Endodermal cell (in vitro differentiated cells): Measurements from ENCODE around the gene RINL. TPM values are rescaled to one million over a fixed set of nuclear protein-coding genes. Genes with fewer than 3 reads are reported as not detected.
A peak's percentile ranks its signal among the peaks of the same experiment; 100 is the strongest.

Experiments used
- DNase-seq: peaks from one replicate; pipeline ENCODE4 v3.0.0-alpha.2; 2017
- H3K27ac ChIP-seq: 2 replicates; pipeline ENCODE4 v1.5.1; 2013; ENCODE audit warnings: mild to moderate bottlenecking, low read depth, low read length, moderate library complexity
- H3K27me3 ChIP-seq: 2 replicates; pipeline ENCODE4 v1.6.1; 2013; ENCODE audit warnings: mild to moderate bottlenecking, low read length, moderate library complexity; ENCODE audit not compliant: insufficient read depth, control insufficient read depth, poor library complexity, severe bottlenecking
- H3K36me3 ChIP-seq: 2 replicates; pipeline ENCODE4 v1.7.0; 2013; ENCODE audit warnings: mild to moderate bottlenecking, low read length, moderate library complexity; ENCODE audit not compliant: control insufficient read depth, insufficient read depth
- H3K4me1 ChIP-seq: one replicate; pipeline ENCODE4 v1.7.0; 2013; ENCODE audit warnings: low read length; ENCODE audit not compliant: control insufficient read depth, insufficient read depth
- H3K4me3 ChIP-seq: 2 replicates; pipeline ENCODE4 v1.5.1; 2013; ENCODE audit warnings: mild to moderate bottlenecking, low read length, moderate library complexity
- H3K9ac ChIP-seq: 2 replicates; pipeline ENCODE4 v1.6.1; 2013; ENCODE audit warnings: mild to moderate bottlenecking, low read length, moderate library complexity; ENCODE audit not compliant: poor library complexity, severe bottlenecking; ENCODE audit errors: extremely low read depth
- H3K9me3 ChIP-seq: 2 replicates; pipeline ENCODE4 v1.6.1; 2013; ENCODE audit warnings: mild to moderate bottlenecking, low read length, moderate library complexity; ENCODE audit not compliant: control insufficient read depth
- H3K27ac Mint-ChIP-seq: 2 replicates; pipeline ENCODE4 v1.8.0; 2020; ENCODE audit warnings: mixed read lengths
- H3K27me3 Mint-ChIP-seq: 2 replicates; pipeline ENCODE4 v1.8.0; 2021; ENCODE audit warnings: mild to moderate bottlenecking, mixed read lengths; ENCODE audit not compliant: insufficient read depth
- H3K36me3 Mint-ChIP-seq: 2 replicates; pipeline ENCODE4 v1.8.0; 2020; ENCODE audit warnings: low read depth, mixed read lengths
- H3K4me1 Mint-ChIP-seq: 2 replicates; pipeline ENCODE4 v1.8.0; 2020; ENCODE audit warnings: mixed read lengths
- H3K4me3 Mint-ChIP-seq: 2 replicates; pipeline ENCODE4 v1.8.0; 2020; ENCODE audit warnings: mild to moderate bottlenecking, moderate library complexity, mixed read lengths
- H3K9me3 Mint-ChIP-seq: 2 replicates; pipeline ENCODE4 v1.8.0; 2020; ENCODE audit warnings: mild to moderate bottlenecking, mixed read lengths
- CTCF ChIP-seq: fragments of 200-600 bp; sonication (generic); conservative IDR thresholded peaks from 2 replicates; pipeline ENCODE4 v1.5.0; 2021; ENCODE audit warnings: antibody characterized with exemption, mild to moderate bottlenecking
- WGBS, 2 experiments: methylation state at CpG; one replicate each; pipeline versions ENCODE4 v1.1.5 to v1.1.7; 2013; ENCODE audit warnings: missing lambda C conversion rate in 2 of 2, mixed read lengths in 1 of 2; ENCODE audit not compliant: insufficient coverage in 1 of 2, insufficient read length in 1 of 2; 5-methylcytosine and 5-hydroxymethylcytosine counted together
- total RNA-seq, 2 donors: library from RNA; stranded (reverse); fragmentation: NEBNext Ultra II Directional in 1 of 2; extraction: Animal tissue kit (Norgen Biotek cat#: 25700) in 1 of 2; gene quantifications; 2 replicates in 1 of 2; 3 replicates in 1 of 2; pipeline ENCODE4 v1.2.1, GENCODE V29; 2021

Gene RINL
- total RNA-seq, 2 donors from 2014 or later: 4.8 to 6.7 TPM

DNA sequence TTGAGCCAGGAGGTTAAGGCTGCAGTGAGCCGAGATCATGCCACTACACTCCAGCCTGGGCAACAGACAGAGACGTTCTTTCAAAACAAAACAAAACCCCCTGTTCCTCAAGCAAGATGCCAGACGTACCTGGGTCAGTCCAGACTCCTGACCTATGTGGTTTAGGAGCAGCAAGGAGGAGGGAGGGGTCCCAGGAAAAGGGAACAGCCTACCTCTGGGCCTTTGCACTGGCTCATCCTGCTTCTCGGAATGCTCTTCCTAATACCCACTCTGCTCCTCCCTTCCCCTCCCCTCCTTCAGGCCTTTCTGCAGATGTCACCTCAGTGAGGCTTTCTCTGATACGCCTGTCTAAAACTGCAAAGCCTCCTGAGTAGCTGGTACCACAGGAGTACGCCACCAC lies 9.5 kb downstream of the RINL start:
- TF ChIP-seq CTCF: no peak
- H3K27me3 ChIP-seq: no peaks in the 10 kb centered on the region
- no peaks in the 10 kb centered on the region for H3K4me1 ChIP-seq
- no peak overlapping the region for H3K27ac ChIP-seq
- no peak for DNase-seq
- Mint-ChIP-seq H3K36me3 (no peaks in the 10 kb centered on the region), H3K27me3 (peaks cover 16% of the 10 kb centered on the region), H3K9me3 (no peaks in the 10 kb centered on the region), H3K4me1 (peaks cover 2% of the 10 kb centered on the region), H3K27ac (no peak overlapping the region), H3K4me3 (peak overlapping the region; percentile 64)
- no peaks in the 10 kb centered on the region for H3K9me3 ChIP-seq
- no peak overlapping the region for H3K4me3 ChIP-seq
- no peak overlapping the region for H3K9ac ChIP-seq
- no peaks in the 10 kb centered on the region for H3K36me3 ChIP-seq
- 94 to 95% methylated on average over 2 to 6 of the region's 6 CpGs for WGBS, 2 experiments

- 92 to 96% methylated on average over 5 to 8 of the region's 10 CpGs for WGBS, 2 experiments
- H3K9me3 ChIP-seq: no peaks in the 10 kb centered on the region
- TF ChIP-seq CTCF: no peak
- H3K27ac Mint-ChIP-seq: no peak overlapping the region
- H3K27me3 Mint-ChIP-seq: peaks cover 16% of the 10 kb centered on the region
- no peaks in the 10 kb centered on the region for H3K36me3 ChIP-seq
- no peaks in the 10 kb centered on the region for H3K4me1 ChIP-seq
- H3K27ac ChIP-seq: no peak overlapping the region
- H3K4me1 Mint-ChIP-seq: peaks cover 2% of the 10 kb centered on the region
- H3K4me3 ChIP-seq: no peak overlapping the region
- H3K27me3 ChIP-seq: no peaks in the 10 kb centered on the region
- H3K36me3 Mint-ChIP-seq: no peaks in the 10 kb centered on the region
- H3K4me3 Mint-ChIP-seq: no peak overlapping the region
- H3K9me3 Mint-ChIP-seq: no peaks in the 10 kb centered on the region
- no peak overlapping the region for H3K9ac ChIP-seq
- DNase-seq: no peak
Observed at GRCh38 chr19:38867171-38867780, 10.8 kb downstream of the RINL start.

GRCh38 chr19:38862321-38863059 lies 15.6 kb downstream of the RINL start:
- no peak overlapping the region for H3K4me3 Mint-ChIP-seq
- H3K27ac Mint-ChIP-seq: no peak overlapping the region
- no peak for TF ChIP-seq CTCF
- H3K4me1 Mint-ChIP-seq: peaks cover 2% of the 10 kb centered on the region
- no peaks in the 10 kb centered on the region for H3K36me3 Mint-ChIP-seq
- Histone ChIP-seq H3K9me3 (no peaks in the 10 kb centered on the region), H3K27me3 (no peaks in the 10 kb centered on the region), H3K27ac (no peak overlapping the region), H3K4me1 (no peaks in the 10 kb centered on the region), H3K9ac (no peak overlapping the region), H3K4me3 (no peak overlapping the region), H3K36me3 (no peaks in the 10 kb centered on the region)
- H3K27me3 Mint-ChIP-seq: no peaks in the 10 kb centered on the region
- no peak for DNase-seq
- WGBS, 2 experiments: 93 to 95% methylated on average over 9 to 10 of the region's 10 CpGs
- no peaks in the 10 kb centered on the region for H3K9me3 Mint-ChIP-seq
